D721Med (cell line): ENCODE measurements around the gene UGT1A6.

ENCODE experiments used
- DNase-seq: peaks from one replicate; pipeline ENCODE4 v3.0.0; 2011; ENCODE audit warnings: low spot score; ENCODE audit not compliant: insufficient read length
- FAIRE-seq: peaks from 2 replicates; lab custom pipeline; 2011; peaks lifted over from hg19 to GRCh38; lab: Jason Lieb, UNC
- CTCF ChIP-seq: IDR thresholded peaks from 2 replicates; pipeline ENCODE4 v1.5.1; 2012; ENCODE audit warnings: mild to moderate bottlenecking, control low read depth; ENCODE audit not compliant: insufficient read depth; ENCODE audit errors: missing control alignments

Gene UGT1A6

GRCh38 chr2:233816334-233816733, 123.6 kb downstream of the UGT1A6 start:
- FAIRE-seq, result no peak
- no peak for DNase-seq
- no peak for TF ChIP-seq CTCF

GRCh38 chr2:233816771-233817170, 124.1 kb downstream of the UGT1A6 start:
- TF ChIP-seq CTCF, result no peak
- DNase-seq, result no peak
- FAIRE-seq, result no peak

GRCh38 chr2:233817361-233817911, 124.7 kb downstream of the UGT1A6 start:
- FAIRE-seq, result no peak

GRCh38 chr2:233817995-233818638, 125.4 kb downstream of the UGT1A6 start:
- FAIRE-seq (no peak), DNase-seq (no peak)
- TF ChIP-seq CTCF, result no peak

More at GRCh38 chr2:233817361-233817911, 124.7 kb downstream of the UGT1A6 start:
- TF ChIP-seq CTCF, result no peak
- DNase-seq, result no peak

- FAIRE-seq (no peak), DNase-seq (no peak)
- no peak for TF ChIP-seq CTCF
Observed at GRCh38 chr2:233818639-233819621, 126.2 kb downstream of the UGT1A6 start.

GRCh38 chr2:233819884-233820773, 127.4 kb downstream of the UGT1A6 start:
- FAIRE-seq (no peak), DNase-seq (no peak)
- no peak for TF ChIP-seq CTCF
